COR-L47 (cell line): ENCODE measurements around the gene CCDC27.

Experiments used
- DNase-seq: peaks from one replicate; lab custom pipeline; 2025; lab: John Stamatoyannopoulos, UW

CCDC27 gene

DNA sequence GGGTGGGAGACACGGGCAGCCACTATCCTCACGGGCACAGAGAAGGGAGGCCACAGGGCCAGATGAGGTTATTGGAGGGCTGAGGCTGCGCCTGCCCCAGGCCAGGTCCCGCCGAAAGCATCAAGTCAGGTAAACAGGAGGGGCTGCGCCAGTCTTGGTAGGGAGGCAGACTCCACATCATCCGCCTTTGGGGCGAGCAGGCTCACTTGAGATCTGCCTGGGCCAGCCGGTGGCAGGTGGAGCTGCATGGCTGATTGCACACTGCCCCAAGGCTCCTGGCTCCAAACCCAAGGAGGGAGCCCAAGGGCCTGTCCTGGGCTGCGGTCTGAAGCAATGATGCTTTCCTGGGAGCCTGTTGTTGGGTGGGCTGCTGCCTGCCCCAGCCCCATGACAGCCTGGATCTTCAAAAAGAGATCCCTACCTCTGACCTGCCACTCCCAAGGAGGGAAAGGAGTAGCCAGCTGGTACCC is 24.9 kb downstream of the CCDC27 start:
- no peak for DNase-seq

DNA sequence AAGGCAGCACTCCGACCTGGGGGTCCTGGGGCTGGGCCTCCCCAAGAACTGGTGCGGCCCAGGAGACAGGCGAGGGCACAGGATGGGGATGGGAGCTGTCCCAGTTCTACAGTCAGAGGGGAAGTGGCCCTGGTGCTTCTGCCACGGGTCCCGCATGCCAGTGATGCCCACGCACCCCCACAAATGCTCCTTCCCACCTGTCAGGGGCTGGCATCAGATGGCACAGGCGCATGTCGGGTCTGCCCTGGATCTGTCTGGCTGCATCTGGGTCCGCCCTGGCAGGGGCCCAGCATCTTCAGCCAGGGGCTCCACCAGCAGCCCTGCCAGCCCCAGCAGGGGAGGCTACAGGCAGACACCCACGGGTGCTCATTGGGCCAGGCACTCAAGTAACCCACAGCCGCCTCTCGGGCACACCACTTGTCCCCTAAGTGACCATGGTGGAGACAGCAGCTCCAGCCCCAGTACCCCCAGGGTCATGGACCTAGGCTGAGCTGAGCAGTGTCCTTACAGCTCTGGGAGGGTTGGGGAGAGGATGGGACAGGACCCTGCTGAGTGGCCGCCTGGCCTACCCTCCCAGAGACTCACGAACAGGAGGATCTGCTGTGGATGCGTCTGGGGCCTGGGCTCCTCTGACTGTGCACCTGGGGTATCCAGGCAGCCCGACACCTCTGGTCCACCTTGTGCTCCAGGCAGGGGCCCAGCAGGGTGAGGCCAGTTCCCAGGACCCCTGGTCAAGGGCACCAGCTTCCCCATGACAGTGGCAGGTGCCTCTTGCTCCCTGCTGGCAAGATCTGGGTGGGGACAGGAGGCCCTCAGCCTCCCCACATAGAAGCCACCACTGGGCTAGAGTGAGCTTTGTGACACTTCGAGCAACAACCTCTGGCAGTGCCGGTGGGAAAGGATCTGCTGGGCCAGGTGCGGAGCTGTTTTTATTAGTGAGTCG is 25.7 kb downstream of the CCDC27 start:
- no peak for DNase-seq

DNA sequence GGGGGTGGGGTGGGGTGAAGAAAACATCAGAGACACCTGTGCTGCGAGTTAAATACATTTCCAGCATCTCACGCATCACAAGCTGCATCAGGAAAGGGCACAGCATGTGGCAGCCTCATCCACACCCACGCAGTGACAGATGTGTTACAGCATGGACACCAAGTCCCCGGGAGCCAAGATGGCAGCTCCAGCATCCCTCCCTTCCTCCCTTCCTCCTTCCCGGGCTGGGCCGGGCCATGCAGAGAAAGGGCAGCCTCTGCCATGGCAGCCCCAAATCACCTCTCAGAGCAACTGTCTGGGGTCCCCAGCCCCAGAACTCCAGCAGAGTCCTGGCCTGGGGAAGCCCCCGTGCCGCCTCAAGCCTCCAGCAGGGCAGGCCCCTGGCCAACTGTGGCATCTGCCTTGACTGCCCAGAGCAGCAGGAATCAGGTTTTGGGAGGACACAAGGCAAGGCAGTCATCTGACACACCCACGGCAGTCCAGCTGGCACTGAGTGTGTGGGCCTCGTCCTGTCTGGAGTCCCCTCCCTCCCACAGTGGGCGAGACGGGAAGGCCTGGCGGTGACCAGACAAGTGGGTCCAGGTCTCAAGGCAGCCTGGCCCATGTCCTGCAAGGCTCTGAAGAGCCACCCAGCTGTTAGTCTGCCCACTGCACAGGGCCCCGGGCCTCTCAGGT is 26.5 kb downstream of the CCDC27 start:
- DNase-seq = no peak

DNA sequence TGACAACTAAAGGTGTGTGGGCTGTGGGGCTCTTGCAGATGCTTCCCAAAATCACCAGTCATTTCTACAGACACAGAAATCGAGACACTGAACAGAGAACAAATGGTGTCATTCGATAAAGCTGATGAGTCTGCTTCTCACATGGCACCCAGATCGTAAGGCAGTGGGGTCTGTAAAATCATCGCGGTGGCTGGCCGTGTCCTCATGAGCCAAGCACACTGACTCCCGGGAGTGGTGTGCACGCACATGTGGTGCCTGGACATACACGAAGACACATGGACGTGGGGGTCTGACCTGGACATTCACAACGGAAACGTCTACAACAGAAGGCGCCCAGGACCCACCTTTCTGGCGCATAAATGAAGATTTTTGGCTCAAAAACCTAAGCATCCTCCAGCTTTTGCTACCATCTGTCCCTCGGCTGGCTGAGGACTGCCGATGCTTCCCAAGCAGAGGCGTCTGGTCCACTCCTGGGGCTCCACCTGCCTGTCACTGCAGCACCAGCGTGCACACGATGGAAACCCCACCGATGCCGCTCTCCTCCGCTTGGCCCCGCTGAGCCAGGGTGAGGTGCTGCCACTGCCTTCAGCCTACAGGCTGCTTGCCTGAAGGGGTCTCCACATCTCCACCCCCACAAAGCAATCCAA is 27.1 kb downstream of the CCDC27 start:
- no peak for DNase-seq

DNA sequence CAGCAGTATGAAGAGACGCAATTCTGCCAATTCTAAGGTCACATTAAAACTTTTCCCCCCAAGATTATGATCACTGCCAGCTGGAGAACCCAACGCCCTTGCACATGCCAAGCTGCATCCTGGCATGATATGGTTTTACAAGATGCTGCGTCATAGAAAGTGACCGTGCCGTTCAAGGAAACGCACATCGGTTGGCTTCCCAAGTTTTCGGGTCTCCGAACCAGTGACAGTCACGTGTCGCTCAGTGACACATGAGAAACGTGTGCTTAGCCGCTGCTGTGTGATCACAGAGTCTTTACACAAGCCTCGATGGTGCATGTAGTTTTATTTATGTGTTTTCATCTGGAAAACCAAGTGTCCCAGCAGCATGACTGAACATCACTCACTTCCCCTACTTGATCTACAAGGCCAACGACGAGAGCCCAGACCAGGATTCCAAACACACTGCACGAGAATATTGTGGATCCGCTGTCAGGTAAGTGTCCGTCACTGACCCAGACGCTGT is 27.7 kb downstream of the CCDC27 start:
- no peak for DNase-seq

DNA sequence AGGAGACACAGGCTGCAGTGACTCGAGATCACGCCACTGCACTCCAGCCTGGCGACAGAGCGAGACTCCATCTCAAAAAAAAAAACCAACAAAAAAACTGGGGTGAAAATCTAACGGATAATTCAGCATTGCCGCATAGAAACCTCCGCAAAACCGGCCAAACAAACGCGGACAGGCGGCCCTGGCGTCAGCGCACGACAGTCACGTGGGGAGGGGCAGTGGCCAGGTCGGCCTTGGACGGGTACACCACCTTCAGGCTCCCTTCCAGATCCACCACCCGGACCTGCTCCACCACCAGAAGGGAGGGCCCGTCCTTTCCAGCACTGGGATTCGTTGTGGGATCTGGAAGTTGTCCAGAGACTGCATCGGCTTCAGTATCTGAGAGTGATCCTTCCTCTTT is 28.7 kb downstream of the CCDC27 start:
- DNase-seq = no peak

DNA sequence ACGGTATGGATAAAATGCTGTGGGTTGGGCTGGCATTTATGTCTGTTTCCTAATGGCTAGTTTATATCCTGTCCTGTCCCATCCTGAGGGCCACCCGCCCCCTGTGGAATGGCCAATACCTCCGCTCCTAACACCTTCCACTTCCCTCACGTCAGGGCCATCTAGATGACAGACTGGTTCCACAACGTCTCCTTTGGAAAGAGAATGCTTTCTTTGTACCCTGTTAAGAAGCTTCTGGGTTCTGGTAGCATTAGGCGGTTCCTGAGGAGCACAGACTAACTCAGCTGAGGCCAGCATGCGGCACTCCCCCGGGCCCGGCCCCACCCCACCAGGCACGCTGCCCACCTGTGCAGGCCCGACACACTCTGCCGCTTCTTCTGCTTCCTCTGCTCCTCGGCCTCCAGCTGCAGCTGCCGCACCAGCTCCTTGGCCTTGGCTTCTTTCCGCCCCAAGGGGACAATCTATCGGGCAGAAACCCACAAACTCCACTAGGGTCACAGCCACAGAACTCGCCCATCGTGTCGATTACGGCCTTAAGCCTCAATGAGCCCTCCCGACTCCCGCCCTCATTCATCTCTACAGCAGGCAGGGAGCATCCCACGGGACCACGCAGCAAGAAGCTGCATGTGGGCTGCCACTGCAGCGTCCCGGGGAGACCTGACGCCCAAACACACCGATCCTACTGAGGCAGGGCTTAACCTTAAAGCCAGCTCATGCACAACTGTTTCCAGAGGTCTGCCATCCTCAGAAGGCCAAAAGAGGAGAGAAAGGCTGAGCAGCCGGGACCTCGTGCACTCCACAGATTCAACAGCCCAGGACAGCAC is 31.6 kb downstream of the CCDC27 start:
- DNase-seq = no peak

DNA sequence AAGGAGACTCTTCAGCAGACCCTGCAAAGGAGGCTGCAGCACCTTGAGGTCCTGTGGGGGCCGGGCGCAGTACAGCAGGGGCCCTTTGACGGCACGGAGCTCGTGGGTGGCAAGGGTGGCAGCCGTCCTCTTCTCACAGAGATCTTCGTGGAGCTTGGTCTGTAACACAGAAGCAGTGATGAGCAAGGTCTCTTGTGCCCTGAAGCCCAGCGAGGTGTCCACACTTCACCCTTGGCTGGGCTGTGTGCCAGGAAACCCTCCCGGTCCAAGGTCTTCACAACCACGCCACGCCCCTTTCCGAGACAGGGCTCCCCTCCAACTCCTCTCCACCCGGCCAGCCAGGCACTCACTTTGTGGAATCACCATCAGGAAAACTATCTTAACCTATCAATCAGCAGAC is 32.8 kb downstream of the CCDC27 start:
- DNase-seq = no peak

DNA sequence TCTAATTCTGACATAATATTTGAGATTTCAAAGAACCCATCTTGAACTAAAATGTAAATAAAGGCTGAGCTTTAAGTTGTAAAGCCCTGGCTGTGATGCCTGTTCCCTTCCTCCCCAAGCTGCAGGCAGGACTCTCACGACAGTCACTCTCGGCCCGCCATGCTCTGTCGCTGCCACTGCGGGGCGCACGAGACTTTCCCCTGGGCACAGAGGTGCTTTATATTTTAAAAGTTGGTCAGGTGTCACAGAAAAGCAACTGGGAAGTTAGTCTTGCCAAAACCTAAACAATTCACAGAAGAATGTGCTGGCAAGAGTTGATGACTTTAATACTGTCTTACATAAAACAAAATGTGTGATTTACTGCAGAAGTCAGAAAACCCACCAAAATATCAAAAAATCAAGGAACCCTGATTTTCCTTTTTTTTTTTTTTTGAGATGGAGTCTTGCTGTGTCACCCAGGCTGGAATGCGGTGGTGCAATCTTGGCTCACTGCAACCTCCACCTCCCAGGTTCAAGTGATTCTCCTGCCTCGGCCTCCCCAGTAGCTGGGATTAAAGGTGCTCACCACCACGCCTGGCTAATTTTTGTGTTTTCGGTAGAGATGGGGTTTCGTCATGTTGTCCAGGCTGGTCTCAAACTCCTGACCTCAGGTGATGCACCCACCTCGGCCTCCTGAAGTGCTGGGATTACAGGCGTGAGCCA is 33.4 kb downstream of the CCDC27 start:
- DNase-seq = no peak

DNA sequence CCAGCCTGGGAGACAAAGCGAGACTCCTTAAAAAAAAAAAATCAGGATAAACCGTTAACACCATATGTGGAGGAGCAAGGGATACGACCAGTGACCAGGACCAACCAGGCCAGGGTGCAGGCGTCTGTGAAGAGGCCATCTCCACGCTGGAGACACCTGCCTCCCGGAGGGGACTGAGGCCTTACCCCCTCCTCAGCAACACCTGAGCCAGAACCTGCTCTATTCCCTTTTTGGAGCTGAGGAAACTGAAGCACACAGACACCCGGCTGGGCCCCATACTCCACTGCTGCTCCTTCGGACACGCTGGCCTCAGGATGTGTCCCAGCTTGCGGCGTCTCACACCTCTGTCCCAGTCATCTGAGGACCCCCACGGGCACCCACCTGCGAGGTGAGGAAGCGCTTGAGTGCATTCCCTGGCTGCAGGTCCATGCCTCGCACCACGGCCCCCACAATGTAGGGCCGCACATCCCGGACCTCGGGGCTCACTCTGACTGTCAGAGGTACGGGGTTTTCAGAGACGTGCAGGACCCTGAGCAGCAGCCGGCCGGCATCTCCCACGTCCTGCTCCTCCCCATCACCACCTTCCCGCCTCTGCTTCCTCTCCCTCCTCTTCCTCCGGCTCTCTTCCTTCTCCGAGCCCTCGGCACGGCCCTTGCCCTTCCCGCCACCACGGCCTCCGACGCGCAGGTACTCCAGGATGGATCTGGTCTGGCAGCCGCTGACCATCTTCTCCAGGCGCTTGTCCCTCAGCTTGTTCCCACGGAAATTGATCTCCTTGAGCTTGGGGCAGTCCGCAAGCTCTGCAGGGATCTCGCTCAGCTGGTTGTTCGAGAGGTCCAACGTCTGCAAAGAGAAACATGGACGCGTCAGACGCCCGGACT is 34.5 kb downstream of the CCDC27 start:
- DNase-seq = no peak

DNA sequence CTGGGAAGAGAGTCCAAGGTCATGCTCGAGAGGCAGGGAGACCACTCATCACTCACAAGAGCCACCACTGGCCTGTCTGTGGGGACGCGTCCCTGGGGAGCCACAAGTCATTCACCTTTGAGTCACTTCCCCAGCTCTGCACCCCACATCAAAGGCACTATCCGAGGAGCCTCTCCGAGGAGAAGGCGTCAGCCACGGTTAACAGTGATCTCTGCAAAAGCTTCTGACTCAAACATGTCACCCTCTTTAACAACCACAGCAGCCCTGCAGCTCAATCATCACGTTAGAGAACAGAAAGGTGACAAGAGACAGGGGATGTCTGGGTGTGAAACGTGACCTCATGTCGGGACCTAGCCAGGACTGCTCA is 35.1 kb downstream of the CCDC27 start:
- DNase-seq = no peak

DNA sequence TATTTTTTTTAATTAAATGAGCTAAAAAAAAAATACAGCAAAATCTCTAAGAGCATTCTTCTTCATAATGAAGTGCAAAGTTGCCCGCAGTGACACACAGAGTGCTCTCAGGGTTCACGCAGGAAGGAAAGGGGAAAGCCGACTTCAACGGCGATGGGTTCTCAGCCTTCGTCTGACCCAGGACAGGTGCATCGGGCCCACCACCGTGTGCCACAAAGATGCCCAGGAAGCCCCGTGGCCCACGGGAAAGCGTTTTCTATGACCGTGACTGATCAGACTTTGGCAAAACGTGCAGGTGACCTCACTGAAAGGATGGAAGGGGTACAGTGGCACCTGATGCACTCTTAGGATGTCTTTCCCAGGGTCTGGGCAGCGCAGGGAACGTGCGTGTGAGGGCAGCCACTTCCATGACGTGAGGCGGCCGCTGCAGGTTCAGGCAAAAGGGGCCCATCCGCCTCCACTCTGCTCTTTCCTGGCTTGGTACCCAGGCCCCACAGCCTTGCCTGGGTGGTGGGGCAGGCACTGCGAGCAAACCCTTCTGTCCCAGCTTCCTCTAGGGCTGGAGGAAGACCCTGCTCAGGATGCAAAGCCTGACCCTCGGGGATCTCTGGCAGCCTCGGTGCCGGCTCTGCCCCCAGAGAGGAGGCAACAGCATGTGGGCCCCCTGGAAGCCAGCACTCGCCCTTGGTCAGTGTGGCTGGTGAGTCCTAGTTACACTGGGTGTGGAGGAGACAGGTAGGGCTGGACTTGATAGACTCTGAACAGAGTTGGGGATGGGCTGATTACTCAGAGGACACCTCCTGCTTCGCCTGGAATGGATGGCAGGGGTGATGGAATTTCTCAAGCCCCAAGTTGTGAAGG is 35.7 kb downstream of the CCDC27 start:
- no peak for DNase-seq

DNA sequence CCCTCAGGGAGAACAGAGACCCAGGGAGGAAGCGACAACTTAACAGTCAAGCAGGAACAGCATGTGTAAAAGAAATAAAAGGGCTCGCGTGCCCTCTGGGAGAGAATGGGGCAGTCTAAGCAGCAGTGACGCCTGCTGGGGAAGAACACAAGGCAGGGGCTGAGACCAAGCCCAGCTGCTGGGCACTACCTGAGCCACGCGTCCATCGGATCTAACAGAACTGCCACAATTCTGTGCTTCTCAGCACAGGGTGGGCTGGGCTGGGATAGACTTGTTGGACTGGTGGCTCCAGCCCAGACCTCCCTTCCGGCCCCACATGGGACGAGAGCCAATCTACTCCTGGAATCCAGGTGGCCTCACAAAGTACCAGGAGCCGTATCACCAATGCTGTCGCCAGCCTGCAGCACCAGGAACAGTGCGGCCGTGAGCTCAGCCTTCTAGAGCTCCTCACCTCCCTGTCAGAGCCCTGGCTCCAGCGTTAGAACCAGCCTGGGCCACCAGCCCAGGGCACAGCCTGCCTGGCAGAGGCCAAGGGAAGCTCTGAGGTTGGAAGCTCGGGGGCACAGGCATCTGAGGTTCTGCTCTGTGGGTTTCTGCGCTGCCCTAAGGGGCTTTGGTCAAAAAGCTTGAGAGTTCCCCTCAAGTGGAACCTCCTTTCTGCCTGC is 36.6 kb downstream of the CCDC27 start:
- DNase-seq = no peak

DNA sequence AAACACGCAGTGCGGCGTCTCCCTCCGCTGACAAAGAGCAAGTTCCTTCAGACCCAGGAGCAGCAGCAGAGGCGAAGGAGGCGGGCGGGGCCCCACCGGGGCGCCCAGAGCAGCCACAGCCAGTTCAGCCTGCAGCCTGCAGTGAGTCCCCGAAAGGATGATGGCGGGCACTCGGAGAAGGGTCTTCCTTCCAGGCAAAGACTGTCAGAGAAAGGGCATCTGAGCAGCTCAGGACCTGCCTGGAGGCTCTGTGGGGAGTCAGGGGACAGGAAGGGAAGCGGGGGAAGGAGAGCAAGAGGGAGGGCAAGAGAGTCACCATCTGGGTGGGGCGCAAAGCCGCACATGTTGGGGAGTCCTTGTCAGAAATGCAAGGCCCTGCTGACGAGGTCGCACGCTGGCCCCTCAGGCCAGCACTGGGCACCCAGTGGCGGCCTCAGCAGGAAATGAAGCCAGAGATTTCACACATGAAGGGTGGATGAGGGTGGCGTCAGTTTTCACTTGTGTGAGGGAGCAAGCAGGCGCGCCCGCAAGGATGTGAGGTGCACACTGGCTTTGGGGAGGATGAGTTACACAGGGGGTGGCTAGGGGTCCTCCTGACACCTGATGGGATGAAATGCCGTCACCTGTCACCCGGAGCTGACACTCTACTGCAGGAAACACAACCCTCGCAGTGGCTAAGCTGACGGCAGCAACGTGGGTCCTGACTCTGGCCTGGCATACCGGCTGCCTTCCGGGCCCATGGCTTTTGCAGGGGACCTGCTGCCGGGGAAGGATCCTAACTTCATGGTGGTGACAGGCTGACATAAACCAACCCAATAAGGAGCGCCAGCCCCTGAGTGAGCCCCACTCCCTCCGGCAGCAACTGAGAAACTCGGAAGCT is 37.4 kb downstream of the CCDC27 start:
- no peak for DNase-seq

DNA sequence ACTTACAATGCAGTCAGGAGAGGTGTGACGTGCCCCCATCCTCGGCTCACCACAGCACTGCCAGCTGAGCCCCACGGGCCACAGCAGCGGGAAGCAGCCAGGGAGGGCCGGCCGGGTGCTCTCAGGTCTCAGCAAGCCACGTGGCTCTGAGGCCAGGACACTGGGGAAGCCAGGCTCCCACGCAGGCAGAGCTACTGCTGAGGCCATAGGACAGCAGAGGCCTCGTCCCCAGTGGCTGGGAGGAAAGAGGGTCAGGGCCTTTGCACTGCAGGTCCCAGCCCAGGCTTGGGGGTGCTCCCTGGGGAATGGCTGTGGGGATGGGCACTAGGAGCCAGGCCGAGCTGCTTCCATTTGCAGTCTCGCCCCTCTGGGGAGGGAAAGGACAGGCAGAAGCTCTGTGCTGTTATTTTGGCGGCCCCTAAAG is 38.3 kb downstream of the CCDC27 start:
- no peak for DNase-seq

DNA sequence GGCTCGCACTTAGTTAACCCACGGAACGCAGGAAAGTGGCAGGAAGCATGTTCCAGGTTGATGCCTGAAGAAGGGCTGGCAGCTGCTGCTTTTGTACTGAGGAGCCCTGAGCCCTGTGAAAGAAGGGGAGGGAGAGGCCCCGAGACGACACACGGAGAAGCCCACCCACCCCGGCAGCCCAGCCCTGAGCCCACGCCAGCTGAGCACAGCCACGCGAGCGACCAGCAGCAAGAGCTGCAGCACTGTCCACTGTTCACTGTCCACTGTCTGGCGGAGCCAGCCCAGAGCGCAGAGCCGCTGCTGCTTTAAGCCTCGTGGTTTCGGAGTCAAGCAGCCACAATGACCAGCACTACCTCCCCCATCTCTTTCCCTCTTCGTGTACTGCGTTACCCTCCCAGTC is 38.7 kb downstream of the CCDC27 start:
- no peak for DNase-seq

DNA sequence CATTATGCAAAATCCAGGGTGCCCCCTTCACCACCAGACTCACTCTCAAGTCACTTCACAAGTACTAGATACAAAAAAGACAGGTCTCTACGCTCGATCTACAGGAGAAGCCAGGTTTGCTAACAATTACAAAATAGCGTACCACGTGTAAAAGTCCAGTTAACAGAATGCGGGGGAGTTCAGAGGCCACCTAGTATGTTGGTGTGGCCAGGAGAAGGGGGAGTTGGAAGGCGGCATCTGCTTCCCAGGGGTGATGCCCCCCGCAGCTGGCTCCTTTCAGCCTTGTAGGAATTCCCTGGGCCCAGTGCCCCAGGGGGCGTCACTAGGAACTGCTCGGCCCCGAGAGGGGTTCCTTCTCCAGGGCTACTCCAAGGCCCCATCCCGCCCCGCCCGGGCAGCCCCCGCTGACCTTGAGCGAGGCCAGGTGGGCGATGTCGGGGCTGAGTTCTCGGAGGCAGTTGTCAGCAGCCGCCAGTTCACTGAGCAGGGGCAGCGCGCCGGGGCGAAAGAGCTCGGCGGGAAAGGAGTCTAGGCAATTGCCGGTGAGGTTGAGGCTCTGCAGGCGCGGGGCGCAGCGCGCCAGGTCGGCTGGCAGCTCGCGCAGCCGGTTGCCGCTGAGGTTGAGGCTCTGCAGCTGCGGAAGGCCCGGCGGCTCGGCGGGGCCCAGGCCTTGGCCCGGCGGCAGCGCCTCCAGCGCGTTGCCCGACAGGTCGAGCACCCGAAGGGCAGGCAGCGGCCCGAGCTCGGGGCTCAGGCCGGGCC is 43.4 kb downstream of the CCDC27 start:
- no peak for DNase-seq
